Type B pancreatic cell (in vitro differentiated cells): ENCODE data around the gene HSPB7. TPM values are rescaled to one million over a fixed set of nuclear protein-coding genes. Genes with fewer than 3 reads are reported as not detected.
A peak's percentile ranks its signal among the peaks of the same experiment; 100 is the strongest.

Experiments used
- DNase-seq: peaks from one replicate; pipeline ENCODE4 v3.0.0; 2021; ENCODE audit warnings: mixed read lengths; ENCODE audit not compliant: unreplicated experiment; ENCODE audit errors: extremely low spot score
- H3K27ac Mint-ChIP-seq: 2 replicates; pipeline ENCODE4 v1.8.0; 2021; ENCODE audit warnings: mild to moderate bottlenecking, mixed read lengths
- H3K27me3 Mint-ChIP-seq: 2 replicates; pipeline ENCODE4 v1.8.0; 2021; ENCODE audit warnings: mixed read lengths
- H3K36me3 Mint-ChIP-seq: 2 replicates; pipeline ENCODE4 v1.8.0; 2021; ENCODE audit warnings: mixed read lengths
- H3K4me1 Mint-ChIP-seq: one replicate; pipeline ENCODE4 v1.8.0; 2021; ENCODE audit warnings: mixed read lengths; ENCODE audit not compliant: unreplicated experiment
- H3K4me3 Mint-ChIP-seq: 2 replicates; pipeline ENCODE4 v1.8.0; 2021; ENCODE audit warnings: mild to moderate bottlenecking, mixed read lengths
- H3K9me3 Mint-ChIP-seq: 2 replicates; pipeline ENCODE4 v1.8.0; 2021; ENCODE audit warnings: mixed read lengths
- CTCF ChIP-seq: fragments of 200-600 bp; sonication (generic); conservative IDR thresholded peaks from 2 replicates; pipeline ENCODE4 v1.5.0; 2021; ENCODE audit warnings: antibody characterized with exemption, mild to moderate bottlenecking
- total RNA-seq: library from RNA; stranded (reverse); gene quantifications from 2 replicates; pipeline ENCODE4 v1.2.1, GENCODE V29; 2021; ENCODE audit warnings: low replicate concordance

HSPB7 gene
- total RNA-seq, 1 donor from 2014 or later, result 0.48 TPM

GRCh38 chr1:16018749-16019643 is 1.2 kb upstream of the HSPB7 start:
- peak overlapping the region; percentile 29 for H3K27ac Mint-ChIP-seq
- H3K27me3 Mint-ChIP-seq, result peaks cover 5% of the 10 kb centered on the region
- no peak for TF ChIP-seq CTCF
- DNase-seq, result no peak
- H3K9me3 Mint-ChIP-seq, result no peaks in the 10 kb centered on the region
- no peak overlapping the region for H3K4me3 Mint-ChIP-seq
- H3K36me3 Mint-ChIP-seq, result no peaks in the 10 kb centered on the region
- peaks cover 32% of the 10 kb centered on the region for H3K4me1 Mint-ChIP-seq

GRCh38 chr1:16018308-16018707 is 465 bp upstream of the HSPB7 start:
- peak overlapping the region; percentile 69 for H3K27ac Mint-ChIP-seq
- H3K27me3 Mint-ChIP-seq, result peaks cover 5% of the 10 kb centered on the region
- no peak for TF ChIP-seq CTCF
- H3K4me3 Mint-ChIP-seq, result no peak overlapping the region
- no peaks in the 10 kb centered on the region for H3K36me3 Mint-ChIP-seq
- no peak for DNase-seq
- H3K4me1 Mint-ChIP-seq, result peaks cover 32% of the 10 kb centered on the region
- H3K9me3 Mint-ChIP-seq, result no peaks in the 10 kb centered on the region

GRCh38 chr1:16017076-16017460 is 775 bp downstream of the HSPB7 start:
- no peak overlapping the region for H3K4me3 Mint-ChIP-seq
- no peak for TF ChIP-seq CTCF
- H3K4me1 Mint-ChIP-seq, result peaks cover 32% of the 10 kb centered on the region
- no peaks in the 10 kb centered on the region for H3K9me3 Mint-ChIP-seq
- no peaks in the 10 kb centered on the region for H3K36me3 Mint-ChIP-seq
- H3K27me3 Mint-ChIP-seq, result peaks cover 5% of the 10 kb centered on the region
- DNase-seq, result no peak
- H3K27ac Mint-ChIP-seq, result no peak overlapping the region

GRCh38 chr1:16015960-16016901 is 1.6 kb downstream of the HSPB7 start:
- peaks cover 32% of the 10 kb centered on the region for H3K4me1 Mint-ChIP-seq

GRCh38 chr1:16015491-16015890 is 2.4 kb downstream of the HSPB7 start:
- Mint-ChIP-seq H3K36me3 (no peaks in the 10 kb centered on the region), H3K4me3 (no peak overlapping the region), H3K27ac (no peak overlapping the region), H3K9me3 (no peaks in the 10 kb centered on the region), H3K4me1 (peaks cover 32% of the 10 kb centered on the region), H3K27me3 (no peaks in the 10 kb centered on the region)
- no peak for TF ChIP-seq CTCF
- no peak for DNase-seq

More at GRCh38 chr1:16015960-16016901, 1.6 kb downstream of the HSPB7 start:
- H3K9me3 Mint-ChIP-seq, result no peaks in the 10 kb centered on the region
- no peaks in the 10 kb centered on the region for H3K36me3 Mint-ChIP-seq
- no peak overlapping the region for H3K27ac Mint-ChIP-seq
- DNase-seq, result no peak
- no peak overlapping the region for H3K4me3 Mint-ChIP-seq
- no peaks in the 10 kb centered on the region for H3K27me3 Mint-ChIP-seq
- no peak for TF ChIP-seq CTCF
